Measurements from ENCODE around the gene CHST3.
A peak's percentile ranks its signal among the peaks of the same experiment; 100 is the strongest.

DNA sequence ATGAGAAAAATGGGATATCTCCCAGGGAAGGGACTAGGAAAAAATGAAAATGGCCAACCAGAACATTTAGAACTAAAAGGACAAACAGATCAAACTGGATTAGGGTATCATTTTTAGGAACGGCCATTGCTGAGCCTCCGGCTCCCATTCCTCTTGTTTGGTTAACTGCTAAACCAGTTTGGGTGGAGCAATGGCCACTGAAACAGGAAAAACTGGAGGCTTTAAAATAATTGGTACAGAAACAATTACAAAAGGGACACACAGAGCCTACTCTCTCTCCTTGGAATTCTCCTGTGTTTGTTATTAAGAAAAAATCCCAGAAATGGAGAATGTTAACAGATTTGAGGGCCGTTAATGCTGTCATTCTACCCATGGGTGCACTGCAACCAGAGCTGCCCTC lies 4.7 kb upstream of the CHST3 start:
- TF ChIP-seq, protein P1, sequence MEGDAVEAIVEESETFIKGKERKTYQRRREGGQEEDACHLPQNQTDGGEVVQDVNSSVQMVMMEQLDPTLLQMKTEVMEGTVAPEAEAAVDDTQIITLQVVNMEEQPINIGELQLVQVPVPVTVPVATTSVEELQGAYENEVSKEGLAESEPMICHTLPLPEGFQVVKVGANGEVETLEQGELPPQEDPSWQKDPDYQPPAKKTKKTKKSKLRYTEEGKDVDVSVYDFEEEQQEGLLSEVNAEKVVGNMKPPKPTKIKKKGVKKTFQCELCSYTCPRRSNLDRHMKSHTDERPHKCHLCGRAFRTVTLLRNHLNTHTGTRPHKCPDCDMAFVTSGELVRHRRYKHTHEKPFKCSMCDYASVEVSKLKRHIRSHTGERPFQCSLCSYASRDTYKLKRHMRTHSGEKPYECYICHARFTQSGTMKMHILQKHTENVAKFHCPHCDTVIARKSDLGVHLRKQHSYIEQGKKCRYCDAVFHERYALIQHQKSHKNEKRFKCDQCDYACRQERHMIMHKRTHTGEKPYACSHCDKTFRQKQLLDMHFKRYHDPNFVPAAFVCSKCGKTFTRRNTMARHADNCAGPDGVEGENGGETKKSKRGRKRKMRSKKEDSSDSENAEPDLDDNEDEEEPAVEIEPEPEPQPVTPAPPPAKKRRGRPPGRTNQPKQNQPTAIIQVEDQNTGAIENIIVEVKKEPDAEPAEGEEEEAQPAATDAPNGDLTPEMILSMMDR (IDR thresholded peaks at IDR 0.05): no peak
- TF ChIP-seq POLR2A (IDR thresholded peaks at IDR 0.05): no peak
- peak in 1 of 2 donors; percentile 44 for TF ChIP-seq POLR2AphosphoS5 (IDR thresholded peaks at IDR 0.05; ENCODE audit: insufficient read depth in 1 of 2, low read depth in 1 of 2)
